HepG2 (cell line): ENCODE data around the gene FTL. TPM values are rescaled to one million over a fixed set of nuclear protein-coding genes. Genes with fewer than 3 reads are reported as not detected.

Experiments used
- AGO2 ChIP-seq: fragments of 200-400 bp; formaldehyde crosslinking; optimal IDR thresholded peaks from 2 replicates; pipeline ENCODE3; 2017; ENCODE audit warnings: mild to moderate bottlenecking, low read depth, low read length, moderate library complexity
- CAMTA2 ChIP-seq: sonication (generic); formaldehyde crosslinking; IDR thresholded peaks from 2 replicates; pipeline ENCODE4 v1.4.0; 2020; ENCODE audit warnings: mild to moderate bottlenecking, missing genetic modification reagents, borderline replicate concordance
- CENPT ChIP-seq: sonication (generic); formaldehyde crosslinking; IDR thresholded peaks from 2 replicates; pipeline ENCODE4 v1.8.0; 2022; ENCODE audit warnings: low read depth, mild to moderate bottlenecking, moderate library complexity, missing genetic modification reagents
- EP300 ChIP-seq, 3 experiments: sonication (generic) in 1 of 3; formaldehyde crosslinking in 1 of 3; IDR thresholded peaks; 2 replicates each; pipeline versions ENCODE4 v1.5.1 to v1.6.1; 2011 to 2020; ENCODE audit warnings: low read depth in 2 of 3, low read length in 2 of 3, borderline replicate concordance in 1 of 3, improper control_type of control experiment in 1 of 3, mild to moderate bottlenecking in 1 of 3, missing genetic modification reagents in 1 of 3, moderate library complexity in 1 of 3
- KLF16 ChIP-seq, 2 experiments: sonication (generic) in 1 of 2; formaldehyde crosslinking in 1 of 2; IDR thresholded peaks; 2 replicates each; pipeline versions ENCODE4 v1.6.1 to v1.8.0; 2016 to 2023; ENCODE audit warnings: missing genetic modification reagents in 2 of 2, missing compliant biosample characterization in 1 of 2
- NCOR1 ChIP-seq: fragments of 200-600 bp; sonication (generic); IDR thresholded peaks from 2 replicates; pipeline ENCODE4 v1.7.0; 2017; ENCODE audit warnings: antibody characterized with exemption, low read length, borderline replicate concordance
- NR3C1 ChIP-seq: sonication (generic); formaldehyde crosslinking; IDR thresholded peaks from 2 replicates; pipeline ENCODE4 v1.4.0; 2020; ENCODE audit warnings: missing genetic modification reagents
- PAF1 ChIP-seq: IDR thresholded peaks from 2 replicates; pipeline ENCODE4 v1.6.1; 2016; ENCODE audit warnings: missing genetic modification reagents, missing compliant biosample characterization
- PHF20 ChIP-seq: sonication (generic); formaldehyde crosslinking; IDR thresholded peaks from 2 replicates; pipeline ENCODE4 v1.5.0; 2020; ENCODE audit warnings: mild to moderate bottlenecking, missing genetic modification reagents
- TSC22D2 ChIP-seq: sonication (generic); formaldehyde crosslinking; IDR thresholded peaks from 2 replicates; pipeline ENCODE4 v1.5.1; 2020; ENCODE audit warnings: missing genetic modification reagents, mild to moderate bottlenecking, borderline replicate concordance
- ZNF326 ChIP-seq: sonication (generic); formaldehyde crosslinking; IDR thresholded peaks from 2 replicates; pipeline ENCODE4 v1.4.0; 2020; ENCODE audit warnings: missing genetic modification reagents, borderline replicate concordance
- ZNF550 ChIP-seq: sonication (generic); formaldehyde crosslinking; IDR thresholded peaks from 2 replicates; pipeline ENCODE4 v1.4.0; 2020; ENCODE audit warnings: mild to moderate bottlenecking, missing genetic modification reagents, borderline replicate concordance
- ZNF589 ChIP-seq: sonication (generic); formaldehyde crosslinking; conservative IDR thresholded peaks from 2 replicates; pipeline ENCODE4 v1.8.0; 2022; ENCODE audit warnings: mild to moderate bottlenecking, moderate library complexity, missing genetic modification reagents
- ZNF652 ChIP-seq: IDR thresholded peaks from 2 replicates; pipeline ENCODE4 v1.6.1; 2016; ENCODE audit warnings: low read depth, borderline replicate concordance
- polyA plus RNA-seq, 8 experiments: library from polyadenylated mRNA; depleted of rRNA in 3 of 8; stranded (reverse) in 7 of 8; unstranded in 1 of 8; fragments of >200 nt; fragmentation: Illumina TruSeq in 4 of 8; extraction: Trizol in 4 of 8; gene quantifications; 2 replicates each; pipeline versions ENCODE4 v1.2.1 to v1.2.3, GENCODE V29; 2011 to 2016; ENCODE audit warnings: low read depth in 4 of 8, missing spikeins in 1 of 8, mixed read lengths in 1 of 8; ENCODE audit not compliant: insufficient read depth in 1 of 8
- total RNA-seq, 5 experiments: library from RNA; depleted of rRNA; stranded (reverse); fragments of >200 nt; fragmentation: Illumina TruSeq; extraction: Trizol; gene quantifications; 2 replicates each; pipeline ENCODE4 v1.2.3, GENCODE V29; 2016; ENCODE audit warnings: low read depth in 1 of 5
- TF ChIP-seq, protein P1 (sequence below): sonication (generic); formaldehyde crosslinking; IDR thresholded peaks from 2 replicates; pipeline ENCODE4 v1.4.0; 2020; ENCODE audit warnings: missing genetic modification reagents, mild to moderate bottlenecking, borderline replicate concordance
- TF ChIP-seq, protein P2 (sequence below): sonication (generic); formaldehyde crosslinking; IDR thresholded peaks from 2 replicates; pipeline ENCODE4 v1.5.1; 2020; ENCODE audit warnings: missing genetic modification reagents, mild to moderate bottlenecking, borderline replicate concordance
- TF ChIP-seq, protein P3 (sequence below): sonication (generic); formaldehyde crosslinking; IDR thresholded peaks from 2 replicates; pipeline ENCODE4 v1.5.0; 2020; ENCODE audit warnings: mild to moderate bottlenecking, missing genetic modification reagents
- TF ChIP-seq, protein P4 (sequence below): sonication (generic); formaldehyde crosslinking; IDR thresholded peaks from 2 replicates; pipeline ENCODE4 v1.5.1; 2020; ENCODE audit warnings: mild to moderate bottlenecking, moderate library complexity, missing genetic modification reagents

Gene FTL
- total and polyA plus RNA-seq, 2 of the 13 experiments (the other 11 are each of a cell fraction or from before 2014, with no cell fraction given), result 2,721 to 8,800 TPM

DNA sequence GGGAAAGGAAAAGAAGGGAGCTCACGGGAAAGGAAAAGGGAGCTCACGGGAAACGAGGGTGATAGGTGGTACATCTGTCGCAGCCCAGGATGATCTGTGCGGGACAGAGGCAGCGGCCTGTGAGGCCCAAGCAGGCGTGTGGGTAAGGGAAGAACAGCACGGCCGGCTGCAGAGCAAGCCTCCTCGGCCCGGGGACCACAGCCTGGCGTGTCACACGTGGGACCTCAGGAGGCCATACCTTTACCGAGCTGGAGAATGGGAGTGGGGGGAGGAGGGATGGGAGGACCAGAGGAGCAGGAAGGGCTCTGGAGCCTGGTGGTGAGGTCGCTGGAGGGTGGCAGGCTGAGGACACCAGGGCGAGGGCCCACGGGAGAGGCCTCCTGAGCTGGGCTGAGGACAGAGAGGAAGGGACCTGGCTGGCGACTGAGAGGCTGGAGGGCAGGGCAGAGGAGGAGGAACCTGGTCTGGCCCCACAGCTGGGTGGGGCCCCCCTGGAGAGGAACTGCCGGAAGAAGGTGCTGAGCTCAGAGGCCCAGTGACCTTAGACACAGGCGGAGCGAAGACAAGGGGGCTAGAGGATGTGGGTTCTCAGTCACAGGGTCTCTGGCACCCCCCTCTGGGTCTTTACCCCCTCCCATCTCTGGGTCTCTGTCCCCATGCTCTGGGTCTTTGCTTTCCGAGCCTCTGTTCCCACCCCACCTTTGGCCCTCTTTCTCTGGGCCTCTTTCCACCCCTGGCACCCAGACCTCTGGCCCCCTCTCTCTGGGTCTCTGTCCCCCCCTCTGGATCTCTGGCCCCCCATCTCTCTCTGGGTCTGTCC, 2.9 kb upstream of the FTL start (continued):
- TF ChIP-seq, protein P1, sequence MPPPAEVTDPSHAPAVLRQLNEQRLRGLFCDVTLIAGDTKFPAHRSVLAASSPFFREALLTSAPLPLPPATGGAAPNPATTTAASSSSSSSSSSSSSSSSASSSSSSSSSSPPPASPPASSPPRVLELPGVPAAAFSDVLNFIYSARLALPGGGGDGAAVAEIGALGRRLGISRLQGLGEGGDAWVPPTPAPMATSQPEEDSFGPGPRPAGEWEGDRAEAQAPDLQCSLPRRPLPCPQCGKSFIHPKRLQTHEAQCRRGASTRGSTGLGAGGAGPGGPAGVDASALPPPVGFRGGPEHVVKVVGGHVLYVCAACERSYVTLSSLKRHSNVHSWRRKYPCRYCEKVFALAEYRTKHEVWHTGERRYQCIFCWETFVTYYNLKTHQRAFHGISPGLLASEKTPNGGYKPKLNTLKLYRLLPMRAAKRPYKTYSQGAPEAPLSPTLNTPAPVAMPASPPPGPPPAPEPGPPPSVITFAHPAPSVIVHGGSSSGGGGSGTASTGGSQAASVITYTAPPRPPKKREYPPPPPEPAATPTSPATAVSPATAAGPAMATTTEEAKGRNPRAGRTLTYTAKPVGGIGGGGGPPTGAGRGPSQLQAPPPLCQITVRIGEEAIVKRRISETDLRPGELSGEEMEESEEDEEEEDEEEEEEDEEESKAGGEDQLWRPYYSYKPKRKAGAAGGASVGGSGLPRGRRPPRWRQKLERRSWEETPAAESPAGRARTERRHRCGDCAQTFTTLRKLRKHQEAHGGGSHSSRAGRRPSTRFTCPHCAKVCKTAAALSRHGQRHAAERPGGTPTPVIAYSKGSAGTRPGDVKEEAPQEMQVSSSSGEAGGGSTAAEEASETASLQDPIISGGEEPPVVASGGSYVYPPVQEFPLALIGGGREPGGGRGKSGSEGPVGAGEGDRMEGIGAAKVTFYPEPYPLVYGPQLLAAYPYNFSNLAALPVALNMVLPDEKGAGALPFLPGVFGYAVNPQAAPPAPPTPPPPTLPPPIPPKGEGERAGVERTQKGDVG (CRISPR knock-in tag), result peak; percentile 56; the same call in 1 of the 2 replicates
- TF ChIP-seq ZNF326 (CRISPR knock-in tag) (no peak), EP300 (IDR thresholded peaks at IDR 0.05; ENCODE audit: low read depth in 2 of 2, low read length in 2 of 2) (peak in 1 of 2 experiments; percentile 46; a peak in 2 of 4 replicates), EP300 (CRISPR knock-in tag; IDR thresholded peaks at IDR 0.05; ENCODE audit: borderline replicate concordance) (no peak; the same call in none of the 2 replicates), CENPT (CRISPR knock-in tag) (0 out of 2 replicates have a peak, but pooled peaks have one; percentile 62), NR3C1 (no peak), PHF20 (CRISPR knock-in tag) (no peak; the same call in 1 of the 2 replicates), PAF1 (CRISPR knock-in tag) (peak; percentile 93), TSC22D2 (peak; percentile 55; the same call in 1 of the 2 replicates), NCOR1 (no peak), ZNF550 (CRISPR knock-in tag) (no peak), ZNF652 (0 out of 2 replicates have a peak, but pooled peaks have one; percentile 20), CAMTA2 (CRISPR knock-in tag) (no peak; the same call in 1 of the 2 replicates), KLF16 (CRISPR knock-in tag; IDR thresholded peaks at IDR 0.05) (peak in 1 of 2 experiments; percentile 89; a peak in 2 of 4 replicates), ZNF589 (CRISPR knock-in tag) (no peak), AGO2 (peak; percentile 100)
- TF ChIP-seq, protein P2, sequence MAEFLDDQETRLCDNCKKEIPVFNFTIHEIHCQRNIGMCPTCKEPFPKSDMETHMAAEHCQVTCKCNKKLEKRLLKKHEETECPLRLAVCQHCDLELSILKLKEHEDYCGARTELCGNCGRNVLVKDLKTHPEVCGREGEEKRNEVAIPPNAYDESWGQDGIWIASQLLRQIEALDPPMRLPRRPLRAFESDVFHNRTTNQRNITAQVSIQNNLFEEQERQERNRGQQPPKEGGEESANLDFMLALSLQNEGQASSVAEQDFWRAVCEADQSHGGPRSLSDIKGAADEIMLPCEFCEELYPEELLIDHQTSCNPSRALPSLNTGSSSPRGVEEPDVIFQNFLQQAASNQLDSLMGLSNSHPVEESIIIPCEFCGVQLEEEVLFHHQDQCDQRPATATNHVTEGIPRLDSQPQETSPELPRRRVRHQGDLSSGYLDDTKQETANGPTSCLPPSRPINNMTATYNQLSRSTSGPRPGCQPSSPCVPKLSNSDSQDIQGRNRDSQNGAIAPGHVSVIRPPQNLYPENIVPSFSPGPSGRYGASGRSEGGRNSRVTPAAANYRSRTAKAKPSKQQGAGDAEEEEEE (CRISPR knock-in tag), result peak; percentile 70; the same call in 1 of the 2 replicates
- TF ChIP-seq, protein P3, sequence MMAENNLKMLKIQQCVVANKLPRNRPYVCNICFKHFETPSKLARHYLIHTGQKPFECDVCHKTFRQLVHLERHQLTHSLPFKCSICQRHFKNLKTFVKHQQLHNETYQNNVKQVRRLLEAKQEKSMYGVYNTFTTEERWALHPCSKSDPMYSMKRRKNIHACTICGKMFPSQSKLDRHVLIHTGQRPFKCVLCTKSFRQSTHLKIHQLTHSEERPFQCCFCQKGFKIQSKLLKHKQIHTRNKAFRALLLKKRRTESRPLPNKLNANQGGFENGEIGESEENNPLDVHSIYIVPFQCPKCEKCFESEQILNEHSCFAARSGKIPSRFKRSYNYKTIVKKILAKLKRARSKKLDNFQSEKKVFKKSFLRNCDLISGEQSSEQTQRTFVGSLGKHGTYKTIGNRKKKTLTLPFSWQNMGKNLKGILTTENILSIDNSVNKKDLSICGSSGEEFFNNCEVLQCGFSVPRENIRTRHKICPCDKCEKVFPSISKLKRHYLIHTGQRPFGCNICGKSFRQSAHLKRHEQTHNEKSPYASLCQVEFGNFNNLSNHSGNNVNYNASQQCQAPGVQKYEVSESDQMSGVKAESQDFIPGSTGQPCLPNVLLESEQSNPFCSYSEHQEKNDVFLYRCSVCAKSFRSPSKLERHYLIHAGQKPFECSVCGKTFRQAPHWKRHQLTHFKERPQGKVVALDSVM (CRISPR knock-in tag), result peak; percentile 81
- TF ChIP-seq, protein P4, sequence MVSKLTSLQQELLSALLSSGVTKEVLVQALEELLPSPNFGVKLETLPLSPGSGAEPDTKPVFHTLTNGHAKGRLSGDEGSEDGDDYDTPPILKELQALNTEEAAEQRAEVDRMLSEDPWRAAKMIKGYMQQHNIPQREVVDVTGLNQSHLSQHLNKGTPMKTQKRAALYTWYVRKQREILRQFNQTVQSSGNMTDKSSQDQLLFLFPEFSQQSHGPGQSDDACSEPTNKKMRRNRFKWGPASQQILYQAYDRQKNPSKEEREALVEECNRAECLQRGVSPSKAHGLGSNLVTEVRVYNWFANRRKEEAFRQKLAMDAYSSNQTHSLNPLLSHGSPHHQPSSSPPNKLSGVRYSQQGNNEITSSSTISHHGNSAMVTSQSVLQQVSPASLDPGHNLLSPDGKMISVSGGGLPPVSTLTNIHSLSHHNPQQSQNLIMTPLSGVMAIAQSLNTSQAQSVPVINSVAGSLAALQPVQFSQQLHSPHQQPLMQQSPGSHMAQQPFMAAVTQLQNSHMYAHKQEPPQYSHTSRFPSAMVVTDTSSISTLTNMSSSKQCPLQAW (CRISPR knock-in tag), result peak; percentile 79
